SK-N-SH (cell line): ENCODE results near the gene SNX9. TPM values are rescaled to one million over a fixed set of nuclear protein-coding genes. Genes with fewer than 3 reads are reported as not detected.

Source experiments
- CTCF ChIA-PET: fragments of 300-600, 350-600 bp; formaldehyde crosslinking; extraction: SDS; loops from one replicate; lab custom pipeline; 2021; lab: Yijun Ruan, JAX
- POLR2A ChIA-PET: fragments of 350-600 bp; sonication (Branson Sonifier 250); formaldehyde crosslinking; extraction: SDS; loops from one replicate; lab custom pipeline; 2020; ENCODE audit warnings: antibody characterized with exemption, inconsistent platforms; lab: Yijun Ruan, JAX
- DNase-seq: peaks from one replicate; pipeline ENCODE4 v3.0.0; 2012
- H2AFZ ChIP-seq: fragments of 200-600 bp; sonication (generic); 2 replicates; pipeline ENCODE4 v1.8.1; 2016; ENCODE audit warnings: antibody characterized with exemption, mild to moderate bottlenecking, low read depth
- H3F3A ChIP-seq: fragments of 200-600 bp; sonication (generic); replicated peaks from 2 replicates; pipeline ENCODE3; 2016; ENCODE audit warnings: antibody characterized with exemption, mild to moderate bottlenecking; ENCODE audit not compliant: insufficient read depth
- H3K27ac ChIP-seq, 2 experiments: fragments of 200-500 bp in 1 of 2; fragments of 200-600 bp in 1 of 2; sonication (Bioruptor generic) in 1 of 2; sonication (generic), shearing (Covaris generic) in 1 of 2; 2 replicates each; pipeline versions ENCODE4 v1.5.1 to v1.6.1; 2014 to 2016; ENCODE audit warnings: low read depth in 2 of 2, inconsistent platforms in 1 of 2, low read length in 1 of 2, mild to moderate bottlenecking in 1 of 2, mixed read lengths in 1 of 2
- H3K27me3 ChIP-seq: fragments of 200-600 bp; sonication (generic), shearing (Covaris generic); 2 replicates; pipeline ENCODE4 v1.6.1; 2016; ENCODE audit warnings: mixed run types; ENCODE audit not compliant: insufficient read depth
- H3K36me3 ChIP-seq, 2 experiments: fragments of 200-500 bp in 1 of 2; fragments of 200-600 bp in 1 of 2; sonication (Bioruptor generic) in 1 of 2; sonication (generic) in 1 of 2; replicated peaks in 1 of 2; 2 replicates each; pipeline versions ENCODE3 to v1.5.1; 2014 to 2016; ENCODE audit warnings: low read length in 1 of 2, mild to moderate bottlenecking in 1 of 2; ENCODE audit not compliant: insufficient read depth in 2 of 2, control insufficient read depth in 1 of 2
- H3K4me1 ChIP-seq, 2 experiments: fragments of 200-500 bp in 1 of 2; fragments of 200-600 bp in 1 of 2; sonication (Bioruptor generic) in 1 of 2; sonication (generic), shearing (Covaris generic) in 1 of 2; 2 replicates each; pipeline versions ENCODE4 v1.5.1 to v1.6.1; 2014 to 2016; ENCODE audit warnings: low read depth in 1 of 2, low read length in 1 of 2, mixed run types in 1 of 2; ENCODE audit not compliant: insufficient read depth in 2 of 2, control insufficient read depth in 1 of 2
- H3K4me2 ChIP-seq: fragments of 200-600 bp; sonication (generic), shearing (Covaris generic); 2 replicates; pipeline ENCODE4 v1.6.1; 2017; ENCODE audit warnings: mixed run types
- H3K4me3 ChIP-seq, 2 experiments: fragments of 200-500 bp in 1 of 2; fragments of 200-600 bp in 1 of 2; sonication (Bioruptor generic) in 1 of 2; sonication (generic), shearing (Covaris generic) in 1 of 2; 2 replicates each; pipeline versions ENCODE4 v1.5.1 to v1.8.1; 2014 to 2016; ENCODE audit warnings: low read depth in 2 of 2, inconsistent platforms in 1 of 2, low read length in 1 of 2, mild to moderate bottlenecking in 1 of 2, mixed read lengths in 1 of 2, moderate library complexity in 1 of 2
- H3K79me2 ChIP-seq: fragments of 200-600 bp; sonication (generic); 2 replicates; pipeline ENCODE4 v1.8.1; 2017; ENCODE audit warnings: mild to moderate bottlenecking; ENCODE audit not compliant: insufficient read depth
- H3K9ac ChIP-seq: fragments of 200-600 bp; sonication (generic); 2 replicates; pipeline ENCODE4 v1.6.1; 2017; ENCODE audit warnings: mixed run types
- H3K9me2 ChIP-seq: fragments of 200-600 bp; sonication (generic); 2 replicates; pipeline ENCODE4 v1.6.1; 2017; ENCODE audit warnings: mixed run types
- H3K9me3 ChIP-seq: fragments of 200-600 bp; sonication (generic); 2 replicates; pipeline ENCODE4 v1.6.1; 2017; ENCODE audit warnings: mixed run types, mild to moderate bottlenecking, moderate library complexity
- H4K20me1 ChIP-seq: fragments of 200-600 bp; sonication (generic); 2 replicates; pipeline ENCODE4 v1.6.1; 2017; ENCODE audit warnings: mild to moderate bottlenecking, mixed run types; ENCODE audit not compliant: insufficient read depth
- EP300 ChIP-seq, 2 experiments: IDR thresholded peaks; 2 replicates each; pipeline versions ENCODE4 v1.4.0 to v1.6.1; 2012; ENCODE audit warnings: borderline replicate concordance in 1 of 2, low read depth in 1 of 2, low read length in 1 of 2
- FOXM1 ChIP-seq: IDR thresholded peaks from 2 replicates; pipeline ENCODE4 v1.4.0; 2012; ENCODE audit warnings: low read depth, mild to moderate bottlenecking
- NFIC ChIP-seq: IDR thresholded peaks from 2 replicates; pipeline ENCODE4 v1.4.0; 2012; ENCODE audit warnings: borderline replicate concordance
- RAD21 ChIP-seq: IDR thresholded peaks from 2 replicates; pipeline ENCODE4 v1.6.1; 2012; ENCODE audit warnings: mild to moderate bottlenecking, low read length
- RCOR1 ChIP-seq: fragments of 150-350 bp; IDR thresholded peaks from 2 replicates; pipeline ENCODE4 v1.6.1; 2017; ENCODE audit warnings: antibody characterized with exemption, low read length
- SIN3A ChIP-seq: IDR thresholded peaks from 2 replicates; pipeline ENCODE4 v1.6.1; 2012; ENCODE audit warnings: low read depth, mild to moderate bottlenecking, low read length, moderate library complexity, borderline replicate concordance
- SMC3 ChIP-seq: IDR thresholded peaks from 2 replicates; pipeline ENCODE4 v1.6.1; 2012; ENCODE audit warnings: low read depth, low read length, improper control_type of control experiment
- TAF1 ChIP-seq: IDR thresholded peaks from 2 replicates; pipeline ENCODE4 v1.6.1; 2012; ENCODE audit warnings: low read depth, mild to moderate bottlenecking, low read length, moderate library complexity, borderline replicate concordance
- TCF12 ChIP-seq: IDR thresholded peaks from 2 replicates; pipeline ENCODE4 v1.4.0; 2012
- YY1 ChIP-seq: IDR thresholded peaks from 2 replicates; pipeline ENCODE4 v1.4.0; 2012; ENCODE audit warnings: low read depth, mild to moderate bottlenecking
- WGBS: methylation state at CpG from one replicate; pipeline ENCODE4 v1.1.6; 2017; ENCODE audit warnings: low lambda C conversion rate; 5-methylcytosine and 5-hydroxymethylcytosine counted together
- polyA plus RNA-seq, 3 experiments: library from polyadenylated mRNA; depleted of rRNA; stranded (reverse); fragments of >200 nt; gene quantifications; 2 replicates each; pipeline ENCODE4 v1.2.3, GENCODE V29; 2012
- TF ChIP-seq, protein P1 (sequence below): fragments of 200-600 bp; sonication (generic); IDR thresholded peaks from 2 replicates; pipeline ENCODE4 v1.6.1; 2017; ENCODE audit warnings: antibody characterized with exemption, mild to moderate bottlenecking, moderate library complexity
- TF ChIP-seq, protein P2 (sequence below): IDR thresholded peaks from 2 replicates; pipeline ENCODE4 v1.4.0; 2012; ENCODE audit warnings: low read depth, borderline replicate concordance
- TF ChIP-seq, protein P3 (sequence below): IDR thresholded peaks from 2 replicates; pipeline ENCODE4; 2012
- TF ChIP-seq, protein P4 (sequence below): IDR thresholded peaks from 2 replicates; pipeline ENCODE4 v1.6.1; 2012; ENCODE audit warnings: mild to moderate bottlenecking, low read depth, low read length, moderate library complexity

SNX9 gene
- polyA plus RNA-seq, 1 of the 3 experiments (the other 2 are of a cell fraction): 31.6 TPM

GRCh38 chr6:157873735-157874344 is 50.8 kb downstream of the SNX9 start:
- Histone ChIP-seq H3K79me2 (peaks cover 4% of the 10 kb centered on the region; the same call in 1 of the 2 replicates), H3K9ac (no peak overlapping the region), H3K36me3 (peaks cover 37 to 39% of the 10 kb centered on the region in 2 experiments), H3K27me3 (no peaks in the 10 kb centered on the region), H2AFZ (no peak overlapping the region), H3K27ac (no peak overlapping the region), H3K9me3 (no peaks in the 10 kb centered on the region), H3K4me1 (peaks cover 0 to 2% of the 10 kb centered on the region in 2 experiments; a peak in 1 of 4 replicates), H3K4me2 (no peak overlapping the region), H3K4me3 (no peak overlapping the region; a peak in 1 of 4 replicates), H4K20me1 (0 out of 2 replicates have a peak, but pooled peaks cover 4% of the 10 kb centered on the region), H3F3A (peaks cover 12% of the 10 kb centered on the region), H3K9me2 (no peaks in the 10 kb centered on the region)
- TF ChIP-seq, protein P1, sequence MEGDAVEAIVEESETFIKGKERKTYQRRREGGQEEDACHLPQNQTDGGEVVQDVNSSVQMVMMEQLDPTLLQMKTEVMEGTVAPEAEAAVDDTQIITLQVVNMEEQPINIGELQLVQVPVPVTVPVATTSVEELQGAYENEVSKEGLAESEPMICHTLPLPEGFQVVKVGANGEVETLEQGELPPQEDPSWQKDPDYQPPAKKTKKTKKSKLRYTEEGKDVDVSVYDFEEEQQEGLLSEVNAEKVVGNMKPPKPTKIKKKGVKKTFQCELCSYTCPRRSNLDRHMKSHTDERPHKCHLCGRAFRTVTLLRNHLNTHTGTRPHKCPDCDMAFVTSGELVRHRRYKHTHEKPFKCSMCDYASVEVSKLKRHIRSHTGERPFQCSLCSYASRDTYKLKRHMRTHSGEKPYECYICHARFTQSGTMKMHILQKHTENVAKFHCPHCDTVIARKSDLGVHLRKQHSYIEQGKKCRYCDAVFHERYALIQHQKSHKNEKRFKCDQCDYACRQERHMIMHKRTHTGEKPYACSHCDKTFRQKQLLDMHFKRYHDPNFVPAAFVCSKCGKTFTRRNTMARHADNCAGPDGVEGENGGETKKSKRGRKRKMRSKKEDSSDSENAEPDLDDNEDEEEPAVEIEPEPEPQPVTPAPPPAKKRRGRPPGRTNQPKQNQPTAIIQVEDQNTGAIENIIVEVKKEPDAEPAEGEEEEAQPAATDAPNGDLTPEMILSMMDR: peak; percentile 87
- TF ChIP-seq RAD21 (peak; percentile 75), TAF1 (no peak), SMC3 (peak; percentile 73), TCF12 (no peak)
- ChIA-PET POLR2A (no interaction called here), CTCF (interaction anchor here (0.6 to 2.3 kb wide), 23 partner anchors 8 to 551 kb away, joined by 3 to 19 read pairs (median 5); partner anchors contain the start of gene TMEM242)
- peak; percentile 71 for DNase-seq
- WGBS: 55% methylated on average over 8 of the region's 9 CpGs

DNA sequence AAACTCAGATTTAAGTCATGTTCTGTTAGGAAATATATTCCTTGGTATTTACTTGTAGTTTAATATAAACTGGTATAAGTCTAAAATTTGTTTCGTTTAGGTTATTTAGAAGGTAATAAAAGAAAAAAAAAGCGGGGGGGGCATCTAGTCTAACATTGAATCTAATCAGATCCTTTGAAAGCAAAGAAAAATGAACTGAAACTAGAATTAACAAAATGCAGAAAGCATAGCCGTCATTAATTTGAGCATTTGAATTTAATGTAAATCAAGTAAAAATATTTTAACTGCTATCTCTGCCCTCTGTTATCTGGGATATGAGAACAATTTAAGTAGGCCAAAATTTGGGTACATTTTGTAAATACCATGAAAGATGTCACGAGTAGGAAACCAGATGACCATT is 54.1 kb downstream of the SNX9 start:
- Histone ChIP-seq H3K4me2 (no peak overlapping the region), H3K27me3 (no peaks in the 10 kb centered on the region), H3F3A (peaks cover 7% of the 10 kb centered on the region), H3K79me2 (peaks cover 6% of the 10 kb centered on the region; the same call in 1 of the 2 replicates), H3K27ac (no peak overlapping the region), H3K9me3 (no peaks in the 10 kb centered on the region), H2AFZ (no peak overlapping the region), H3K36me3 (peaks cover 46 to 49% of the 10 kb centered on the region in 2 experiments), H3K9me2 (no peaks in the 10 kb centered on the region), H4K20me1 (no peaks in the 10 kb centered on the region), H3K4me1 (peaks cover 0 to 2% of the 10 kb centered on the region in 2 experiments; a peak in 1 of 4 replicates), H3K4me3 (no peak overlapping the region), H3K9ac (no peak overlapping the region)
- ChIA-PET POLR2A (no interaction called here), CTCF (interaction anchor here (0.6 to 3.6 kb wide), 6 partner anchors 12 to 602 kb away, joined by 3 to 11 read pairs (median 3); no protein-coding TSS in a partner anchor)
- WGBS: 97% methylated on average over 4 of the region's 4 CpGs
- DNase-seq: no peak
- TF ChIP-seq EP300 (IDR thresholded peaks at IDR 0.05; ENCODE audit: borderline replicate concordance in 1 of 2, low read depth in 1 of 2, low read length in 1 of 2) (no peak), NFIC (no peak), TCF12 (no peak), YY1 (no peak), FOXM1 (no peak), RCOR1 (no peak), SIN3A (no peak)
- TF ChIP-seq, protein P2, sequence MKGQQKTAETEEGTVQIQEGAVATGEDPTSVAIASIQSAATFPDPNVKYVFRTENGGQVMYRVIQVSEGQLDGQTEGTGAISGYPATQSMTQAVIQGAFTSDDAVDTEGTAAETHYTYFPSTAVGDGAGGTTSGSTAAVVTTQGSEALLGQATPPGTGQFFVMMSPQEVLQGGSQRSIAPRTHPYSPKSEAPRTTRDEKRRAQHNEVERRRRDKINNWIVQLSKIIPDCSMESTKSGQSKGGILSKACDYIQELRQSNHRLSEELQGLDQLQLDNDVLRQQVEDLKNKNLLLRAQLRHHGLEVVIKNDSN: no peak
- TF ChIP-seq, protein P3, sequence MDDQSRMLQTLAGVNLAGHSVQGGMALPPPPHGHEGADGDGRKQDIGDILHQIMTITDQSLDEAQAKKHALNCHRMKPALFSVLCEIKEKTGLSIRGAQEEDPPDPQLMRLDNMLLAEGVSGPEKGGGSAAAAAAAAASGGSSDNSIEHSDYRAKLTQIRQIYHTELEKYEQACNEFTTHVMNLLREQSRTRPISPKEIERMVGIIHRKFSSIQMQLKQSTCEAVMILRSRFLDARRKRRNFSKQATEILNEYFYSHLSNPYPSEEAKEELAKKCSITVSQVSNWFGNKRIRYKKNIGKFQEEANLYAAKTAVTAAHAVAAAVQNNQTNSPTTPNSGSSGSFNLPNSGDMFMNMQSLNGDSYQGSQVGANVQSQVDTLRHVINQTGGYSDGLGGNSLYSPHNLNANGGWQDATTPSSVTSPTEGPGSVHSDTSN: no peak
- TF ChIP-seq, protein P4, sequence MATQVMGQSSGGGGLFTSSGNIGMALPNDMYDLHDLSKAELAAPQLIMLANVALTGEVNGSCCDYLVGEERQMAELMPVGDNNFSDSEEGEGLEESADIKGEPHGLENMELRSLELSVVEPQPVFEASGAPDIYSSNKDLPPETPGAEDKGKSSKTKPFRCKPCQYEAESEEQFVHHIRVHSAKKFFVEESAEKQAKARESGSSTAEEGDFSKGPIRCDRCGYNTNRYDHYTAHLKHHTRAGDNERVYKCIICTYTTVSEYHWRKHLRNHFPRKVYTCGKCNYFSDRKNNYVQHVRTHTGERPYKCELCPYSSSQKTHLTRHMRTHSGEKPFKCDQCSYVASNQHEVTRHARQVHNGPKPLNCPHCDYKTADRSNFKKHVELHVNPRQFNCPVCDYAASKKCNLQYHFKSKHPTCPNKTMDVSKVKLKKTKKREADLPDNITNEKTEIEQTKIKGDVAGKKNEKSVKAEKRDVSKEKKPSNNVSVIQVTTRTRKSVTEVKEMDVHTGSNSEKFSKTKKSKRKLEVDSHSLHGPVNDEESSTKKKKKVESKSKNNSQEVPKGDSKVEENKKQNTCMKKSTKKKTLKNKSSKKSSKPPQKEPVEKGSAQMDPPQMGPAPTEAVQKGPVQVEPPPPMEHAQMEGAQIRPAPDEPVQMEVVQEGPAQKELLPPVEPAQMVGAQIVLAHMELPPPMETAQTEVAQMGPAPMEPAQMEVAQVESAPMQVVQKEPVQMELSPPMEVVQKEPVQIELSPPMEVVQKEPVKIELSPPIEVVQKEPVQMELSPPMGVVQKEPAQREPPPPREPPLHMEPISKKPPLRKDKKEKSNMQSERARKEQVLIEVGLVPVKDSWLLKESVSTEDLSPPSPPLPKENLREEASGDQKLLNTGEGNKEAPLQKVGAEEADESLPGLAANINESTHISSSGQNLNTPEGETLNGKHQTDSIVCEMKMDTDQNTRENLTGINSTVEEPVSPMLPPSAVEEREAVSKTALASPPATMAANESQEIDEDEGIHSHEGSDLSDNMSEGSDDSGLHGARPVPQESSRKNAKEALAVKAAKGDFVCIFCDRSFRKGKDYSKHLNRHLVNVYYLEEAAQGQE: no peak
